HG03432 (cell line): ENCODE measurements around the gene OSM.

Experiments used
- ATAC-seq: cut with Tn5 transposase; IDR thresholded peaks from one replicate; pipeline ENCODE4 v1.9.1; 2021; ENCODE audit warnings: mild to moderate bottlenecking, moderate library complexity; ENCODE audit not compliant: unreplicated experiment

OSM gene

GRCh38 chr22:30212996-30213441 lies 53.6 kb downstream of the OSM start:
- no peak for ATAC-seq
